Peyer's patch (tissue), 4 donors: ENCODE measurements around the gene CYFIP1.

Experiments
- CTCF ChIP-seq, 6 experiments: fragments of 450-650 bp in 4 of 6; fragments of 200-600 bp in 2 of 6; sonication (generic) in 1 of 6; IDR thresholded peaks; one replicate each; pipeline ENCODE4 v1.5.1; 2017 to 2019; ENCODE audit warnings: antibody characterized with exemption in 6 of 6, mild to moderate bottlenecking in 3 of 6, moderate library complexity in 1 of 6
- POLR2A ChIP-seq, 2 donors: fragments of 450-650 bp; IDR thresholded peaks; one replicate each; pipeline ENCODE4 v1.5.1; 2017; ENCODE audit warnings: antibody characterized with exemption in 2 of 2, mild to moderate bottlenecking in 2 of 2, moderate library complexity in 2 of 2

DNA sequence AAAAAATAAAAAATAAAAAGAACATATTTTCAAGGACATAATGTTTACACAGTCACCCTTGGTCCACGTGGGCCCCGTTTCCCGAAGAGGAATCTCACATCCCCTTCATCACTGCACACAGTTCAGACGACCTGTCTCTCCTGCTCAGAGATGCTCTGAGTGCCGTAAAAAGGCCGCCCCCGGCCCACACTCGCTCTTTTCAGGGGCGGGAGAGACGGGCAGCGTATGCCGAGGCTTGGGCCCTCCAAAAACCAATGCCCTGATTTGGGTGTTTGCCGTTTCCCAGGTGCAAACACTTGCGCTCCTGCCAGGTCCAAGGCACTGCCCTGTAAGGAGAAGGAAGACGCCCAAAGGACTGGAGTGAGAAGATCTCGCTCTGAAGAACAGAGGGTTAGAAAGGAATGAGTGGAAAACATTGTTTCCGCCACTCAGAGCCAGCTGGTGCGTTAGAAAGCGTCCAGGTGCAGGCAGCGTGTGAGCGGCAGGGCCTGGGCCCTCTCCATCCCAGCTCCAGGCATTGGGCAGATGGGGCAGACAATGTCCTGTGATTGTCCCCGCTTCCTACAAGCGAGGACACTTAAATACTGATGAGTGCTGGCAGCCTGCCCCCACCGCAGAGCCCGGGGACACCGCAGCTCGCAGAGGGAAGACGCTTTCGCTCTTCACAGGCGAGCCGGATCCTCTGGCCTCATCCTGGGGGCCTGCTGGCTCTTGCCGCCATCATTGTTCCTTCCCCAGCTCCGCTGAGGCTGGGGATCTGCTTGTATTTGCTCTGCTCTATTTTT, 88.5 kb downstream of the CYFIP1 start:
- TF ChIP-seq POLR2A (IDR thresholded peaks at IDR 0.05) (no peak), CTCF (IDR thresholded peaks at IDR 0.05) (no peak)
